GM18520 (cell line): ENCODE results near the gene PTPRF.
"Not testable (repeated sequence)": the region's sequence is repeated elsewhere in the genome, so short reads cannot be mapped to it uniquely, and the experiment has no call there.

Source experiments
- ATAC-seq: cut with Tn5 transposase; IDR thresholded peaks from one replicate; pipeline ENCODE4 v1.9.1; 2021; ENCODE audit not compliant: unreplicated experiment

PTPRF gene

DNA sequence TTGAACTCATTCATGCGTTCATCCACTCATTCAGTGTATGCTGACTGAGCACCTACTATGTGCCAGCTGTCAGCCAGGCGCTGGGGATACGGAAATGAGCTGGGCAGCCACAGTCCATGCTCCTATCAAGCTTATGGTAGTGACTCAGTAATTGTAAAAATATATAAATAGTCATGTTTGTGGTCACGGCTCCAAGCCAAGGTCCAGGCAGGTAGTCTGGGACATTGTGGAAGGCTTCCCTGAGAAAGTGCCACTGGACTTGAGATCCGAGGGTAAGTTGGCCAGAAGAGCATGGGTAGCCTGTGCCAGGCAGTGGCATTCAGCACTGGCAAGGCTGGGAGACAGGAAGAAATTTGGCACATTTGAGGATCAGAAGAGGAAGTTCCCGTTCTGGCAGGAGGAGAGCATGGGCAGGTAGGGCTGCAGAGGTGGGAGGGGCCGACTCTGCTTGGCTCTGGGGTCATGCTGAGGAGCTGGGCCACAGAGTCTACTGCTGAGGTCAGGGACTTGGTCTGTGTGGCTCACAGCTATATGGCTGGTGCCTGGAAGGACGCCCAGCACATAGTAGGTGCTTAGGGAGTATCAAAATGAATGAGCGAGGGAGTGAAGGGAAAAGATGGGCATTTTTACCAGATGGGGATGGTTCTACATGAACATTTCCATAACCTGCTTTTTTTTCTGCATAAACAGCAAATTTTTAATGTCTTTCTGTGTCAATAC, 6.9 kb downstream of the PTPRF start:
- no peak for ATAC-seq

DNA sequence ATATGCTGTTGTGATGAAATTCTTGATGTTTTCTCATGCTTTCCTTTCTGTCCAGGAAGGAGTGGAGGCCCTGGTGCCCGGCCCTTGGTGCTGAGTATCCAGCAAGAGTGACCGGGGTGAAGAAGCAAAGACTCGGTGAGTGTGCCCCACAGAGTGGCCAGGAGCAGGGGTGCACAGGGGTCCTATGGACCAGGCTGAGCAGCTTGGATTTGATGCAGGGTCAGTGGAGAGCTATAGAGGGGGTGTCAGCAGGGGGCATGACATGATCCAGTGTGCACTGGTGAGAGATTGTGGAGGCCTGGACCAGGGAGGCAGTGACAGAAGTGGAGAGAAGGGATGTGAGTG, 7.4 kb downstream of the PTPRF start:
- ATAC-seq: no peak

DNA sequence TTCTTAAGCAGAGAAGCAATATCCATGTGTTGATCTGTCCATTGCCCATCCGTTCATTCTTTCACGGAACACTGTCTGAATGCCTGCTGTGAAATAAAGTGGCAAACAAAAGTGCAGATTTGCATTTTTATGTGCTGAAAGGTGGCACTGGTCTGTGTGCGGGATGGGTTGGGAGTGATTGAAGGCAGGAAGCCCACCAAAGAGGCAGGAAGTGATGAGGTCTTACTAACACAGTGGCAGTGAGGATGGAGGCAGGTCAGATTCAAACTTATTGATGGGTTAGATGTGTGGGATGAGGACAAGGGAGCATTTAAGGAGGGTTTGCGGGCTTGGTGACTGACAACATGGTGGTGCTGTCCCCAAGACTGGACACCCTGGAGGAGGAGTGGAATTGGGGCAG, 8.3 kb downstream of the PTPRF start:
- ATAC-seq: no peak

DNA sequence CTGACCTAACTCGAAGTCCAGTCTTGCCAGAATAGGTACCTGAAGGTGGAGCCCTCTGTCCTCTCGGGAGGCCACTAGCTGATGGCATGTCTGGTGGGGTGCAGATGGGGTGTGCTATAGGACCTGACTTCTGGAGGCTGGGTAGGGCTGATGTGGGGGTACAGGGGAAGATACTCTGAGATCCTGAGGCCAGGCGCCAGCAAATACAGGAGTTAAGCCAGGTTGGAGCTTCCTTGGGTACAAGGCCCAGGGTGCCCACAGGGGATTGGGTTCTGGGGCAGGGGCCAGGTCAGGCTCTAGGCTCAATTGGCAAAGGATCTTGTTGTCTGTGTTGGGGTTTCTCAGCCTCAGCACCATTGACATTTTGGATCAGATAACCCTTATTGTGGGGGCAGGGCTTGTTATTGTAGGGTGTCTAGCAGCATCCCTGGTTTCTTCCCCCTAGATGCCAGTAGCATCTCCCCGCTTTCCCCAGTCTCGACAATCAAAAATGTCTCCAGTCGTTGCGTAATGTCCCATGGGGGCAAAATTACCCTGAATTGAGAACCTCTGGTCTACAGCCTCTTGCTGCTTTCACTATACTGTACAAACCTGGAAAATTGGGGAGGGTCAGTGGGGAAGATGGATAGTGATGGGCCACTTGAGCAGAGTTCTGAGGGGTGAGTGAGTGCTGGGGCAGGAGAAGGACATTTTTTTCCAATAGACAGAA, 9.2 kb downstream of the PTPRF start:
- no peak for ATAC-seq

DNA sequence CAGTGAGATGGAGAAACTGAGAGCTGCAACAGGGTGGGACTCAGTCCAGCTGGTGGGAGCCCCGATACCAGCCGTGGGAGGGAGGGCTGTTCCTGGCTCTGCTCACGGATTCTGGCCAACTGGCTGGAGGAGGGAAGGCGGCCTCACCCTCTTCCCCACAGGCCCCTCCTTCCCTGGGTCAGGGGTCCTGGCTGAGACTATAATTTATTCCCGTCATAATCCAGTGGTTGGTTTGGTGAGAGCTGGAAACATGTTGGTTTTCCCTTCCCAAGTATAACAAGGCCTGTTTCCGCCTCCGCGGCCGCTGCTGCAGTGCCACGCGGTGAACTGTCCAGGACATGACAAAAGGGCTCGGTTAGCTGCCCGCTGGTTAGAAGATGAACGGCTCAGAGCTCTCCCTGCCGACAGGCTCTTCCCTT, 10.0 kb downstream of the PTPRF start:
- no peak for ATAC-seq

DNA sequence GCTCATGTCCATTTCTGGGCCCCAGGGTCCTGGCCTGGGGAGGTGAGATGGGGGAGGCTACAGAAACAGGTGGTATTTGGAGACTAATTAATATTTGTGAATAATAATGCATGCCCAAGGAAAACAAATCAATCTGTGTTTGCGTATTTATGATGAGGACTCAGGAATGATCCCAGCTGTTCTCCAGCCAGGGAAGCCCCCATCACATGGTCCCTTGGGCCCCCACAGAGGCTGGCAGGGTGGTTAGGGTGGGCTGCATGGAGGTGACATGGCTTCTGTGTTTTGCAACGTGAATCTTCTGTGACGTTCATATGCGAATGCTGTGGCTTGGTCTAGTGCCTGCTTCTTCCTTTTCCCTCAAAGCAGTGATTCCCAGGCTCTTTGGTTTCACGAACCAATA, 10.5 kb downstream of the PTPRF start:
- ATAC-seq: no peak

DNA sequence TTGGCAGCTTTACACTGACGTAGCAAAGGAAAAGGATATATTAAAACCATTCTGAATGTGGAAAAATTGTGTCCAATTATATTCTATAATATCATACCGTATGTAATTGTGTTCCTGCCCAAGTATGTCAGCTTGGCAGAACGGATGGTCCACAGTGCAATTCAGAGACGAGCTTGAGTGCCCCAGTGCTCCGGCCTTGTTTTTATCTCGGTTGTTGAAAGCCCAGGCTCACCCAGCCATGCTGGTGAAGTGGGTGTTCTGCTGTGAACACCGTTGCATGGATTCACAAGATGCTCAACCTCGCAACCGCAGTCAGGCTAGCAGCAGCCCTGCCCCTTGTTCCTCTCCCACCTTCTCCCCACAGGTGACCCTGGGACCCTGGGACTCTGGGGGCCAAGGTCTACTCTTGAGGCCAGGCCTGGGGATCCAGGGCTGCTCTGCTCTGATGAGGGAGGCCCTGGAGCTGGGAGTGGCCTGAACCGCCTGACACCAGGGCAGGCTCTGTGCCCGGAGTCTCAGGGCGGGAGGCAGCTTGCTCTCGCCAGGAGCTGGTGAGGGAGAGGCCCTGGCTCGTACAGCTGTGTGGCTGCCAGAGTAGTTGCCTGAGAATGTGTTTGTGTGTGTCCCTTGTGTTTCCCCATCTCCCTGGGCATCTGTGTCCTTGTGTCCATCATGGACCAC, 11.2 kb downstream of the PTPRF start:
- ATAC-seq: no peak

DNA sequence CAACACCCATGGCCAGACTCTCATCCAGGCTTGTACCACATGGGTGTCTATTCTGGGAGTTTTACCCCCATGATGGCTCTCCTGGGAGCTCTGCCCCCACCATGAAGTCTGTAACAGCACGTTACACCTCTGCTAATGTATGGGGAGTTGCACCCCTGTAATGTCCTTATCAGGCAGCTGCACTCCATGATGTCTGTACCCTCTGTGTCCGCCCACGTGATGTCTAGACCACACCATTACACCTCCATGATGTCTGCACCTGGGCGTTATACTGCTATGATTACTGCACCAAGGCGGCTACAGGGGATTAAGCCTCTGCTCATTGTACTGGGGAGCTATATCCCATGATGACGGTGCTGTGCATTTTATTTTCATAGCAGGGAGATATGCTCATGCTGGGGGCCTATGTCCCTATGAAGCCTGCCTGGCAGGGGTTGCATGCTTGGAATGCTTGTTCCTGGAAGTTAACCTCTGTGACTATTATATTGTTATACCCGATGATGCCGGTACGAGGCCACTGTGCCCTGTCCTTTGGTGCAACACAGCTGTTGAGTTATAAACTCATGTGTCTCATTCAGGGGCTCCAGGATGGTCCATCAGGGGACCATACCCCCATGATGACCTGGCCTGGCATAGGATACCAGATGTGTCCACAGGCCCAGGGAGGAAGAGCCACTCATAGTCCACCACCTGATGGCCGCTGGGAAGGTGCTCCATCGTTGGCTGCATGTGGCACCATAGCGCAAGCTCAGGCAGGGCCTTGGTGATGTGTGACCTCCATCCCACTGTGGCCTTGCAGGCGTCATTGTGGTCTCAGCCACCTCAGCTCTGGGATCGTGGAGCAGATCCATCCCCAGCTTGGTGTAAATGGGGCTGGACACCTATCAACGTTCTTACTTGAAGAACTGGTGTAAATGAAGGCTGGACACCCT, 12.1 kb downstream of the PTPRF start:
- ATAC-seq: no peak

DNA sequence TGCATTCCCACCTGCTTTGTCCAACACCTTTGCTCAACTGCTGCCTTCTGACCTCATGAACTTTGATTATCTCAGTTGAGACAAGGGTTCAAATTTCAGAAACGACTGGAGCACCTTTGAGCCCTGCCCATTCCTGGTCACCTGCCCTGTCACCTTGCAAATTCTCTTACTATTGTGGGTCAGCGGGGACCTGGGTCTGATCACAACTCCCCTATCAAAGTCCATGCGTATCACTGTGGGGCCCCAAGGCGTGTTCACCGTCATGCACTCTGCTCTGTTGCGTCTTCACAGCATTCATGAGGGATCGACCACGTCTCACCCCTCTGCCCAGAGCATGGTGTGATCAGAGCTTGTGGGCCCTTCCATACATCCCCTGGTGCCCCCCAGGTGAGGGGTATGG, 12.9 kb downstream of the PTPRF start:
- ATAC-seq: no peak

DNA sequence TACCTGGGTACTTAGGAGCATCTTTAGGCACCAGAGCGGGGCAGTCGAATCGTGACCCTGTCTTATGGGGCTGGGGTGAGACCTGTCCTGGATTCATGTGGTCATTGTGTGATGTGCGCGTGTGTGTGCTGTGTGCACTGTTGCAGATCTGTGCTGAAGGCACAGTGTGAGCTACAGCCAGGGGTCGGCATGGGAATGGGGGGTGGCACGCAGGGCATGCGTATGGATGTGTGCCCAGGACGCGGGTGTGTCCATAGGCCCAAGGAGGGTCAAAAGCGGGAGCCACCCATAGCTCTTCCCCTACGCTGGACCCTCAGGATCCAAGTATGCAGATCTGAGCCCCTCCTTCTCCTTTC, 14.6 kb downstream of the PTPRF start:
- no peak for ATAC-seq

DNA sequence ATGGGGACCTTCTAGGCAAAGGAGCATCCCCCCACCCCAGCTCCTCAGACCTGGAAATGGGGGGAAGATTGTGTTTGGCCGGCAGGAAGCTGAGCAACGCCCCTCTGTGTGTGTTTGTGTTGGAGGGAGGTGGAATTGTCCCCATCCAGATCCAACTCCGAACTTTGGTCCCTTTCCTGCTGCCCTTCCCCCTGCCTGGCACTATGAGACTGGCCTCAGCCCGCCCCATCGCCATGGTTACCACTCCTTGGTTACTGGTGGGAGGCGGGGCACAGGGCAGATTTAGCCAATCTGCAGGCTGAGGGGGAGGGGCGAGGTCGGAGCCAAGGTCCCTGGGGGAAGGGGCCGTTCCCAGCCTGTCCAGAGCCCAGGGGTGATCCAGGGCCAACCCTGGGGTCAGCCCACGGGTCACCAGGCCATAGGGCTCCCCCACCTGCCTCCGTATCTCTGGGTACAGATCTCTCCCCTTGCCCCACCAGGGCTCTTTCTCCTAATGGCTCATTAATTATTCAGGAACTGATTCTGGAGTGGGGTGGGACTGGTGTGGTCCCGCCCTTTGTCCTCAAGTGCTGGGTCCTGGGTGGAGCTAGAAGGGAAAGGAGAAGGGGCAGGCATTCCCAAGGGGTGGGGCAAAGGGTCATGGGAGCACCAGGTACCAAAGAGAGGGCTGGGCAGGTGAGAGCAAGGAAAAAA, 15.2 kb downstream of the PTPRF start:
- ATAC-seq: no peak

DNA sequence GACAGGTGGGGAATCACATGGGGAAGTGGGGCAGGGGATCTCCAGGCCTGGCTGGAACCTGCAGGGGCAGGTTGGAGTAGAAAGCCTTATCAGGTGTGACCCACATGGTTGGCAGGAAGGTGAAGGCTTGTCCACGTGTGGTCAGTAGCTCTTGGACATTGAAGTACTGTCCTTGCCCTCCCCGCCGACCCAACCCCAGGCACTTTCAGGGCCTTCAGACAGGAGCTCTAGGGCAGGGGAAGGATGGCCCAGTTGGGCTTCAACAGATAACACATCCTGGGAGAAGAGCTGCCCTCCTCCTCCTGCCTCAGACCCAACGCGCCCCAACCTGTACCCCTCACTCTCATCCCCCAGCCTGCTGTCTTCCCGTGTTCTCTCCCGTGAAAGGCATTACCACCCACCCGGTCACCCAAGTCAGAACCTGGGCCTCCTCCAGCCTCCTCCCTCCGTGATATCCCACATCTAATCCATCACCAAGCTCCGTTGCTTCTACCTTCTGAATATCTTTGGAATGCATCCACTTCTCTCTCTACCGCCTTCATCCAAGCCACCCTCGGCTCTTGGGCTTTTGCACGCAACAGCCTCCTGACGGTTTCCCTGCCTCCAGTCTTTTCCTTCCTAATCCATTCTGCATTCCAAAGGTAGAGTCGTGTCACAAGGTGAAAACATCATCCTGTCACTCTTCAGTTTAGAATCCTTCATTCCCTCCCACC, 15.9 kb downstream of the PTPRF start:
- no peak for ATAC-seq

DNA sequence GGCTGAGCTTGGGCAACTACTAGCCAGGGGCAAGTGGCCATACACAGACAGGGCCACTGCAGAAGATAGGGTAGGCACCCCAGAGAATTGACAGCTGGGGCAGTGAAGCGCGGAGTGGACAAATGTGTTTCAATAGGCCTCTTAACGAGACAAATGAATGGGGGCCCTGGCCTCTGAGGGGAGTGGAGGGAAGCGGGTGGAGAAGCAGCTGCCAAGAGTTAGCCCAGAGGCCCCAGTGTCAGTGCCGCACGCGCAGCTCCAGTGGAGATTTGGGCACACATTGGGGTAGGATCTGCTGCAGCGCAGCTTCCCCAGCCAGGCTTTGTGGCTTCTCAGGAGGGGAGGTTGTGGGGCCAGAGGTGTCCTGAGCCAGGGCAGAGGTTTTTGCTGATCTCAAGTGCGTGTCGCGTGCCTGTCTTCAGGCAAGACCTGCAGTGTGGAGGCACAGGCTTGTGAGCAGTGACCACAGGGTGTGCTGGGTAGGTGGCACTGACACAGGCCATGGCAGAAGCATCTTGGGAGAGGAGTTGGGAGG, 16.9 kb downstream of the PTPRF start:
- ATAC-seq: no peak

DNA sequence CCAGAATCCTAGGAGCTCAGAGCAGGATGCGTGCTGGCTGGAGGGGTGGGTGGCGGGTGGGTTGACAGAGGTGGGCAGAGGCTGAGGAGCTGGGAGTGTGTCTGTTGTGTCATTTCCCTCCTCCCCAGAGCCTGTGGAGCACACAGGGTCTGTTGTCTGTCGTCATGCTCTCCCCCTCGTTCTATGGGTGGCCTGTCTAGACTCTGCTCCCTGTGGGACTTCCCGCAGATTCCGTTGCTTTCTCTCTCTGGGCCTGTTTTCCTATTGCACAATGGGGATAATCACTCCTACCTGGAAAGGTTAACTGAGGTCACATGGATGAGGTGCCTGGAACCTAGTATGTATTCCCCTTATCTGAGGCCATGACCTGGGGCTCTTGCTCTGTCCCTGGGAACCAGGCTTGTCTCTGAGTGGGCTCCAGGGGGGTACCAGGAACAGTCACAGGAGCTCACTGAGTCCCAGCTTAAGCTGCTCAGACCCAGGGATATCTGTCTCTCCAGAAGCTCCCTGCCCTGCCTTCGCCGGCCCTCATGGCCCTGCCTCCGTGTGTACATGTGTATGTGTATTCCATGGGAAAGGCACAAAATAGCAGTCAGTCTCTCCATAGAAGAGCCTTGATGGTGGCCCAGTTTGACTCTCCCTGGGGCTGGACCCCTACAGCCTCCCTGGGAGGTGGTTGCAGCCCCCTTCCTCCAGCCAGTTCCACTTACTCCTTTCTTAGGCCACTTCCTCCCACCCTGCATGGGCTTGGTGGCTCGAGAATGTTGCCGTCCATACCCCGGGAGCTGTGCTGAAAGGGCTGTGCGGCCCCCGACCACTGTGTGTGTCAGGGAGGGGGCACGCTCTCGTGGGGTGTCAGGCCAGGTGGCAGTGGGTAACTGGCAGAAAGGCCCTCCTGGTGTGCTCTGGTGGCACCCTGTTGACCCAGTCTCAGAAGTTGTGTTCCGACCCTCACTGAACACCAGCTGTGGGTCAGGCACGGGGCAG, 17.9 kb downstream of the PTPRF start:
- ATAC-seq: no peak

DNA sequence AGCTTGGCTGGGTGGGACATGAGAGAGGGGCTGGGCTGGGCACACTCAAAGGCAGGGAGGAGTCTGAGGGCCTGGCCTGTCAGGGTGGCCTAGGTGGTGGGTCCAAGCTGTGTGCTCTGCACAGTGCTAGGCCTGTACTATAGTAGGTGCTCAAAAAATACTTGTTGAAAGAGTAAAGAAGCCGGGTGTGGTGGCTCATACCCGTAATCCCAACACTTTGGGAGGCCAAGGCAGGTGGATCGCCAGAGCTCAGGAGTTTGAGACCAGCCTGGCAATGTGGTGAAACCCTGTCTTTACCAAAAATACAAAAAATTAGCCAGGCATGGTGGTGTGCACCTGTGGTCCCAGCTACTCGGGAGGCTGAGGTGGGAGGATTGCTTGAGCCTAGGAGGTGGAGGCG, 18.7 kb downstream of the PTPRF start:
- ATAC-seq: not testable (repeated sequence)

DNA sequence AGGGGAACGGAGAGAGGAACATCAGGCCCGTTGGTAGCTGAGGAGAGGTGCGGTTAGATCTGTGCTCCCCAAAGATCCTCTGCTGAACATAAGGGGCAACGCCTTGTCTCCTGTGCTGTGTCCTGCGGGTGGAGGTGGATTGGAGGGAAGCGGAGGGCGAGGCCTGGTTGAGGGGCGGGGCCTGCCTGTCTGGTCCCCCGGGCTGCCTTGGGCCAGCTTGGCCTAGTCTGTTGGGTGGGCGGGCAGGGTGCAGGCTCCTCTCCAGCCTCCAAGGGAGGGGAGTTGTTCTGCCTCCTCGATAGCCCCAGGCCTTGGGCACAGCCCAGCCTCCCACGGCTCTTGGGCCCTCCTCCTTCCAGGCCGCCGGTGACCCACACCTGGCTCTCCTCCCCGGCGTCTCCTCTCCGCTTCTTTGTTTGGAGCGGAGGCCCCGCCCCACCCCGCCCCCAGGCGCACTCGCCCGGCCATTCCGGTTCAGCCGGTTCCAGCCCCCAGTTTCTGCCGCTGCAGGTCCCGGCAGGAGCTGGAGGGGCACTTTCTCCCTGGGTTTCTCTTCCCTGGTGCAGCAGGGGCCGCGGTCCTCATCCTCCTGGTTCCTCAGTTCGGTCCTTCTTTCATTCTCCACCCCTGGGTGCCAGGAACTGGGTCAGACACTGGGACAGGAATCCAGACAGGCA, 19.4 kb downstream of the PTPRF start:
- no peak for ATAC-seq

DNA sequence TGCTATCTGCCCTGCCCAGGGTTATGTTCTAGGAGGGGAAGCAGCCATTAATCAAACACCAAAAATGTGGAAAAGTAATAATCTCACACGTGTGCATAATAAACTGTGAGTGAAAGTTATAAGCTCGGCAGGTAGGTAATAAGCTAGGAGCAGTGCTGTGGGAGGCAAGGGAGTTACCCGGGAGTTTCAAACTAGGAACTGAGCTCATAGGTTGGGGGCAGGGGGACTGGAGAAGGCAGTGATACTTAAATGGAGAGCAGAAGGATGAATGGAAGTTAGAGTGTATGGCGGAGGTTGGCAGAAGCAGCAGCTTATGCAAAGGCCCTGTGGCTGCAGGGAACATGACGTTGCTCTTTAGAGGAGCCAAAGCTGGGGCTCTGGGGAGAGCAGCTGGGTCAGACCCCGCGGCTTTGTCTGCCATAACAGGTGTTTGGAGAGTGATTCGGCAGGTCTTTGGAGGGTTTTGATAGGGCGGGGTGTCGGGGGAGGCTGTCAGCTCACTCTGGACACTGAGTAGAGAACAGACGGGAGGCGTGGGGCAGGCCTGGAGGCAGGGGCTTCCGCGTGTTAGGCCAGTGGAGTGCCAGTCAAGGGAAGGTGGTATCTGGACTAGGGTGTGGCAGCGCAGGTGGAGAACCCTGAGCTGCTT, 20.0 kb downstream of the PTPRF start:
- no peak for ATAC-seq
